Measurements from ENCODE around the gene PRDM15.

The PRDM15 gene

GRCh38 chr21:41837756-41838297 lies 41.3 kb downstream of the PRDM15 start:
- DNase-seq, result no peak

DNA sequence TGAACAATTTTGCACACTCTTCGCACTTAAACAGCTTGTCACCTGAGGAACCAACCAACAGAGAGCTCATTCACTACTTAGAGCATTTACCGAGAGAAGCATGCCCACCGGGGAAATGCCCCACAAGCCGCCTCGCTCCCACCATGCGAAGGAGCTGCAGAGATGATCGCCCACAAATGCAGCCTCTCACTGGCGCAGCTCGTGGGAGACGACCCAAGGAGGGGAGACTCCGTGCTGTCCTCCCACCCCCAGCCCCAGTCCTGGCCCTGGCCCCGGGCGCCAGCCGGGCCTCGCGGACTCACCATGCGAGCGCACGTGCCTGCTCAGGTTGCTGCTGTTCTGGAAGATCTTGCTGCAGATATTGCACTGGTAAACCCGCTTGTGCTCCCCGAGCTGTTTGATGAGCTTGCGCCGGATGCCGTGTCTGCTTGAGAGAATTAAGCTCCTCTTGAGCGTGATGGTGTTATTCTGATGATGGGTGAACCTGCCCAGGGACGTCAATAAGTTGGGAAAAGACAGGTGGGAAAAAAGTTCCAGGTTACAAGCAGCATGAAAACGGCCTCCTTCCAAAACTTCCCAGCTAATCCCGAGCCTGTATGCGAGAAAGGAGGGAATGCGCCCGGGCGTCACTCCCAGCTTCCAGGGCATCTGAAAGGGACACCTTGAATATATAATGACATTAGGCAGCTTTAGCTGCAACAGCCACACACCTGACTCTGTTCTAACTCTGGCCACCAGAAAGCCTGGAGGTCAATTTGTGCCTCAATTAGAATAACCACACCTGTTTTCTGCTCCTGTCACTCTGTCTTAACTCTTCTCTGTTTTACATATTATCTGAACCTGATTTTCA lies 42.8 kb downstream of the PRDM15 start:
- no peak for DNase-seq

DNA sequence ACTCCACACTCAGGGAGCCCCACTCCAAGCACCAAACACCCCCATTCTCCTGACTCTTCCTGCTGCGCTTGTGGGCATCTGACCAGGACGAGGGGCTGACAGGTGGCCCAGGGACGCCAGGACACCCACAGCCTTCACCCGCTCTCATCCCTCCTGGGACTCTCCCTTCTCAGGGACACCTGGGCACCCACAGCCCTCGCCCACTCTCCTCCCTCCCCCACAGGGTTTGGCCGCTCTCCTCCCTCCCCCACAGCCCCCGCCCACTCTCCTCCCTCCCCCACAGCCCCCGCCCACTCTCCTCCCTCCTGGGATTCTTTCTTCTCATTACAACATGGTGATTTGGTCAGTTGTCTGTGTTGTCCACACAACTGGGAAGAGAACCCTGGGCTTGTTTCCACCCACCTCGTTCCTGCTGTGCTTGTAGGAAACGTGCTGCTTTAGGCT lies 43.4 kb downstream of the PRDM15 start:
- DNase-seq, result no peak

- no peak for DNase-seq
These were observed 44.0 kb downstream of the PRDM15 start for GRCh38 chr21:41834926-41835663.

- DNase-seq, result no peak
These were observed 44.8 kb downstream of the PRDM15 start for GRCh38 chr21:41834252-41834925.

DNA sequence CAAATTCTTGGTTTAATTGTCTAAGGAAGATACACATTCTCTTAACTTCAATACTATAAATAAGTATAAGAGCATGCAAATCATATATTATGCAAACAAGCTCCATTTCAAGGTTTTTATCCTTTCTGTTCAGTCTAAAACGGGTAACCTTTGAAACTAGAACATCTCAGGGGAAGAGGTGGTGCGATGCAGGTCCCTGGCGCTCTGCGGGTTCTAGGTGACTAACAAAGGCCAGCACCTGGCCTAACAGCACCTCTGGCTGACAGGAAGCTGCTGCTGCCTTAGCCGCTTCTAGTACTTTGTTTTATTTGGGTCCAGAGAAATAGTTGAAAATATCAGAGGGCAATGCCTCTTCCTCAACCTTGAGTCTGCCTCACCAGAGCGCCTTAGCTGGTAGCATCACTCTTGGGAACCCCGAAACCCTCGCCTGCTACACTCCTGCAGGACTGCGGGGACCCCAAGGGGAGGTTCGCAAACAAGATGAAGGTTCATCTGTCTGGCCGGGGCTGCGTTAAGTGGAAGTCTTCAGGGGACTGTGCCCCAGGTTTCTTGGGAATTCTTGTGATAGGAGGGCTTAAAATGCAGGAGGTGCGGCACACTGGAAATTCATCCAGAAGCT lies 45.5 kb downstream of the PRDM15 start:
- no peak for DNase-seq

GRCh38 chr21:41832596-41833496 lies 46.3 kb downstream of the PRDM15 start:
- DNase-seq, result no peak

- DNase-seq, result no peak
These were observed 47.1 kb downstream of the PRDM15 start for GRCh38 chr21:41831866-41832595.

- DNase-seq, result no peak
These were observed 47.7 kb downstream of the PRDM15 start for GRCh38 chr21:41831453-41831831.

- no peak for DNase-seq
These were observed 48.2 kb downstream of the PRDM15 start for GRCh38 chr21:41830764-41831452.

GRCh38 chr21:41830145-41830707 lies 48.9 kb downstream of the PRDM15 start:
- DNase-seq, result no peak

GRCh38 chr21:41828884-41829360 lies 50.2 kb downstream of the PRDM15 start:
- no peak for DNase-seq

DNA sequence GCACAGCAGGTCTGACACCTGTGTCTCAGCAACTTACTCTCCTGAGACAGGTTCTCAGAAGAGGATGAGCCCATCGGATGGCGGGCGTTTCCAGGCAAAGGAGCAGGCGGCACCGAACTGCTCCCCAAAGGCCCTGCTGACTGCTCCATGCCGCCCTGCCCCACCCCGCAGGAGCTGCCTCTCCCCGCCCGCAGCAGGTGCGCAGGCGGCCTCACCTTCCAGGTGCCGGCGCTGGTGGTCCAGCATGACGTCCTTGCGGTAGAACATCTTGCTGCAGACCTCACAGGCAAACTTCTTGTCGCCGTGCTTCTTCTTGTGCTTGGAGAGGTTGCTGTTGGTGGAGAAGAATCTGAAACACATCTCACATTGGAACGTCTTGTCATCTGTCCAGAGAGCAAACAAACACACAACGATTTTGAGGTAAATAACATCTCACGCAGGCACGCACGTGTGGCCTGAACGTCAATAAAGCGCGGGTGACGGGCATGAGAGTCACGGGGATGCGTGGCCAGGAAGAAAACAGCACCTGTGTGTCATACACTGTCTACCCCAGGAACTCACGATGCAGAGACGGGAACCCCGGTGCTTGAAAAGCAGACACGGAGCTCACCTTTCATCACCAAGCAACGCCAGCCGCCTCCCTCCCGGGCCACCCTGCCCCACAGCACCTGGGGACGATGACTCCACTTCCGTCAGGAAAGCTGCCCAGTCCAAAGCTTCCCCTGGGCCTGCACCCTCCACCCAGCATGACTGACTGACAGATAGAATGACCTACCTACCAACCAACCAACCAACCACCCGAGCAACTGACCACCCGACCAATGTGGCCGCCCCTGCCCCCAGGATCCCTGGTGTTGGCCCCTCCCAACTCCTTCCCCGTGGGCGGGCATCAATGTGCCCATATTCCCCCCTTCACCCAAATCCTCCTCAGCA lies 50.9 kb downstream of the PRDM15 start:
- no peak for DNase-seq

DNA sequence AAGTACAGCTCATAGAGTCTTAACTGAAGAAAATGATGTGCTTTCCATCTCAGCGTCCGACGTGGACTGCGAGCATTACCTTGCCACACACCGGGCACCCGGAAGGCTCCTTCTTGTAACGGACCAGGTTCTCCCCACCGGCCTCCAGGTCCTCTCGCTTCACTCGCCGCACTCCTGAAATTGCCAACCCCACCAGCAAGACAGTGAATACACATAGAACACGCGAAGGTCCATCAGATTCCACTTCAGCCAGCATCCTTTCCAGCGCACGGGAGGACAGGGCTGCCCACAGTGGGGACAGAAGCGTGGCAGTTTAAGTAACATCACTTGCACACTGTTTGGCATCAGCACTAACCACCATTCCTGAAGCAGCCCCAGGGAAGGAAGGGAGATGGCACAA lies 53.3 kb downstream of the PRDM15 start:
- no peak for DNase-seq

DNA sequence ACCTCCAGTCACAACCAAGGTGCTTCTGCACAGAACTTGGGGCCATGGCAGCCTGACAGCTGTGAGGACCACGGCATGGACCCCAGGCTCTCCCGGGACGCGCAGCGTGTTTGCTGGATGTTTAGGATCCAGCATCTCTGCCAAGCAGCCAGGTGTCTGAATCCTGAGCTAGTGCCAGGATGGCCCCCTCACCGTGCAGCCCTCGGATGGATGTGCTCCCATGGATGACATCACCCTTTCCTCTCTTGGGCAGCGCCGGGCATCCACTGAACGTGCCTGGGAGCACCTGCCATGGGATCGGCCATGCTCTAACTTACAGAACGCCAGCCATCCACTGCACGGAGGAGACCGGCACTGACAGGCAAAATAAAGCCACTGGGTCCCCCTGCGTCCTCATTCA lies 53.9 kb downstream of the PRDM15 start:
- DNase-seq, result no peak

GRCh38 chr21:41824466-41825207 lies 54.5 kb downstream of the PRDM15 start:
- no peak for DNase-seq

DNA sequence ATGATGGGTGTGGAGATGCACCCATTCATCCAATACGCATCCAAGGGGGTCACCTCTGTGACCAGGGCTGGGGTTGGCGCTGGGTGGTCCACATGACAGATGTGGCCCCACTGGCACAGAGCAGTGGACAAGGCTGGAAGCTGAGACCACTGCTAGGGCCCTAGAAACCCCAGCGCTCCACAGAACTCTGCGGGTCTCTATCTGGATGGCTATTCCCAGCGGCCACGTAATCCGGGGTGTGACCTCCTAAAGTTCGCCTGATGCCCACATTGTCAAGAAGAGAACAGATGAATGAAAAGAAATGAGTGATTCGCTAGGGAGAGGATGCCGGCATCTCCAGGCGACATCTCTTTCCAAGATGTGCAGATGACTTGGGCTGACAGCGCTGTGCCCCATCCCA lies 55.2 kb downstream of the PRDM15 start:
- no peak for DNase-seq

- no peak for DNase-seq
These were observed 56.0 kb downstream of the PRDM15 start for GRCh38 chr21:41823166-41823565.

All from MV-4-11 (cell line).